Measurements from ENCODE around the gene FUT7.
A peak's percentile ranks its signal among the peaks of the same experiment; 100 is the strongest.

FUT7 gene

GRCh38 chr9:136996361-136997292, 35.3 kb downstream of the FUT7 start, which contains the start of gene CLIC3:
Gene CLIC3, minus strand, starts transcription at chr9:136996568. Its CDS starts 25 bp downstream, at chr9:136996543.
- peak within 1 kb of the TSS; percentile 84 for H3K4me2 ChIP-seq

GRCh38 chr9:136995772-136996311, 36.0 kb downstream of the FUT7 start:
- Histone ChIP-seq H3K36me3 (peaks cover 15% of the 10 kb centered on the region), H3K9ac (peak overlapping the region; percentile 66), H3K4me1 (peaks cover 81% of the 10 kb centered on the region), H3K27me3 (no peaks in the 10 kb centered on the region), H3K9me3 (no peaks in the 10 kb centered on the region), H4K20me1 (peaks cover 24% of the 10 kb centered on the region), H3K4me3 (no peak overlapping the region), H3K27ac (peak overlapping the region; percentile 46; the same call in 1 of the 2 replicates), H3K4me2 (peak overlapping the region; percentile 84)
- no peak for TF ChIP-seq Cebpa-rat (IDR thresholded peaks at IDR 0.05)

More at GRCh38 chr9:136996361-136997292, 35.3 kb downstream of the FUT7 start, which contains the start of gene CLIC3:
- no peaks in the 10 kb centered on the region for H3K9me3 ChIP-seq
- peaks cover 77% of the 10 kb centered on the region for H3K4me1 ChIP-seq
- H3K36me3 ChIP-seq, result peaks cover 15% of the 10 kb centered on the region
- peak within 1 kb of the TSS; percentile 46; the same call in 1 of the 2 replicates for H3K27ac ChIP-seq
- peaks cover 24% of the 10 kb centered on the region for H4K20me1 ChIP-seq
- no peak for TF ChIP-seq Cebpa-rat (IDR thresholded peaks at IDR 0.05)
- no peak within 1 kb of the TSS for H3K4me3 ChIP-seq
- peak within 1 kb of the TSS; percentile 66 for H3K9ac ChIP-seq
- H3K27me3 ChIP-seq, result no peaks in the 10 kb centered on the region

GRCh38 chr9:136995362-136995761, 36.5 kb downstream of the FUT7 start:
- H3K27me3 ChIP-seq, result no peaks in the 10 kb centered on the region
- no peak overlapping the region for H3K4me3 ChIP-seq
- no peaks in the 10 kb centered on the region for H3K9me3 ChIP-seq
- H4K20me1 ChIP-seq, result peaks cover 24% of the 10 kb centered on the region
- H3K4me2 ChIP-seq, result peak overlapping the region; percentile 84
- H3K36me3 ChIP-seq, result peaks cover 15% of the 10 kb centered on the region
- peaks cover 77% of the 10 kb centered on the region for H3K4me1 ChIP-seq
- H3K9ac ChIP-seq, result no peak overlapping the region
- TF ChIP-seq Cebpa-rat (IDR thresholded peaks at IDR 0.05), result no peak
- H3K27ac ChIP-seq, result no peak overlapping the region

GRCh38 chr9:136994888-136995230, 37.0 kb downstream of the FUT7 start:
- peak overlapping the region; percentile 84; the same call in 1 of the 2 replicates for H3K4me2 ChIP-seq
- peaks cover 24% of the 10 kb centered on the region for H4K20me1 ChIP-seq
- no peaks in the 10 kb centered on the region for H3K27me3 ChIP-seq
- H3K9me3 ChIP-seq, result no peaks in the 10 kb centered on the region
- H3K27ac ChIP-seq, result no peak overlapping the region
- no peak for TF ChIP-seq Cebpa-rat (IDR thresholded peaks at IDR 0.05)
- peaks cover 15% of the 10 kb centered on the region for H3K36me3 ChIP-seq
- H3K9ac ChIP-seq, result no peak overlapping the region
- H3K4me1 ChIP-seq, result peaks cover 72% of the 10 kb centered on the region
- no peak overlapping the region for H3K4me3 ChIP-seq

GRCh38 chr9:136994180-136994887, 37.6 kb downstream of the FUT7 start:
- Histone ChIP-seq H3K9me3 (no peaks in the 10 kb centered on the region), H3K4me1 (peaks cover 67% of the 10 kb centered on the region), H4K20me1 (peaks cover 24% of the 10 kb centered on the region), H3K9ac (no peak overlapping the region), H3K27me3 (no peaks in the 10 kb centered on the region), H3K27ac (no peak overlapping the region), H3K4me2 (peak overlapping the region; percentile 99), H3K4me3 (no peak overlapping the region), H3K36me3 (peaks cover 15% of the 10 kb centered on the region)
- TF ChIP-seq Cebpa-rat (IDR thresholded peaks at IDR 0.05), result no peak

- no peaks in the 10 kb centered on the region; the same call in 1 of the 2 replicates for H3K27me3 ChIP-seq
- peaks cover 15% of the 10 kb centered on the region for H3K36me3 ChIP-seq
- H3K4me3 ChIP-seq, result peak overlapping the region; percentile 82
- H3K9me3 ChIP-seq, result no peaks in the 10 kb centered on the region
- TF ChIP-seq Cebpa-rat (IDR thresholded peaks at IDR 0.05), result no peak
- H3K9ac ChIP-seq, result peak overlapping the region; percentile 89
- H3K27ac ChIP-seq, result peak overlapping the region; percentile 87
- H4K20me1 ChIP-seq, result peaks cover 24% of the 10 kb centered on the region
- peaks cover 55% of the 10 kb centered on the region for H3K4me1 ChIP-seq
- peak overlapping the region; percentile 99 for H3K4me2 ChIP-seq
These were observed 39.0 kb downstream of the FUT7 start for GRCh38 chr9:136992819-136993369.

GRCh38 chr9:136991993-136992818, 39.7 kb downstream of the FUT7 start, which contains the start of gene PAXX:
Gene PAXX, plus strand, starts transcription at chr9:136992422. Its CDS starts 22 bp downstream, at chr9:136992444.
- Histone ChIP-seq H3K9ac (peak within 1 kb of the TSS; percentile 89), H3K27me3 (peaks cover 1% of the 10 kb centered on the region), H3K9me3 (no peaks in the 10 kb centered on the region), H3K27ac (peak within 1 kb of the TSS; percentile 87), H4K20me1 (peaks cover 24% of the 10 kb centered on the region), H3K4me2 (peak within 1 kb of the TSS; percentile 99), H3K36me3 (peaks cover 15% of the 10 kb centered on the region), H3K4me3 (peak within 1 kb of the TSS; percentile 82), H3K4me1 (peaks cover 48% of the 10 kb centered on the region)
- no peak for TF ChIP-seq Cebpa-rat (IDR thresholded peaks at IDR 0.05)

GRCh38 chr9:136990242-136990911, 41.5 kb downstream of the FUT7 start:
- Histone ChIP-seq H3K36me3 (peaks cover 15% of the 10 kb centered on the region), H3K9ac (no peak overlapping the region), H3K9me3 (no peaks in the 10 kb centered on the region), H3K27ac (no peak overlapping the region), H3K27me3 (peaks cover 20% of the 10 kb centered on the region), H3K4me3 (no peak overlapping the region), H3K4me1 (peaks cover 30% of the 10 kb centered on the region), H4K20me1 (peaks cover 19% of the 10 kb centered on the region), H3K4me2 (no peak overlapping the region)
- no peak for TF ChIP-seq Cebpa-rat (IDR thresholded peaks at IDR 0.05)

Data from BLaER1 (cell line).